ENCODE measurements around the gene ERCC6.
A peak's percentile ranks its signal among the peaks of the same experiment; 100 is the strongest.

ERCC6 gene

GRCh38 chr10:49577182-49577925 lies 38.4 kb upstream of the ERCC6 start:
- no peak for TF ChIP-seq CTCF (IDR thresholded peaks at IDR 0.05; ENCODE audit: low read depth, low read length)
- no peak for TF ChIP-seq MAX (IDR thresholded peaks at IDR 0.05; ENCODE audit: low read depth, low read length)
- TF ChIP-seq POLR2A (IDR thresholded peaks at IDR 0.05; ENCODE audit: extremely low read depth, insufficient read length) = no peak
- TF ChIP-seq MYC (IDR thresholded peaks at IDR 0.05; ENCODE audit: low read depth, low read length) = no peak
- H3K4me3 ChIP-seq (ENCODE audit: low read depth, low read length) = no peak overlapping the region
- no peak for DNase-seq (ENCODE audit: low read depth)

- DNase-seq (ENCODE audit: low read depth) = no peak
- TF ChIP-seq CTCF (IDR thresholded peaks at IDR 0.05; ENCODE audit: low read depth, low read length) = no peak
- no peak for TF ChIP-seq MYC (IDR thresholded peaks at IDR 0.05; ENCODE audit: low read depth, low read length)
- TF ChIP-seq POLR2A (IDR thresholded peaks at IDR 0.05; ENCODE audit: extremely low read depth, insufficient read length) = no peak
- TF ChIP-seq MAX (IDR thresholded peaks at IDR 0.05; ENCODE audit: low read depth, low read length) = no peak
- H3K4me3 ChIP-seq (ENCODE audit: low read depth, low read length) = no peak overlapping the region
These were observed 36.7 kb upstream of the ERCC6 start for GRCh38 chr10:49575489-49576072.

- no peak overlapping the region for H3K4me3 ChIP-seq (ENCODE audit: low read depth, low read length)
- no peak for DNase-seq (ENCODE audit: low read depth)
- TF ChIP-seq CTCF (IDR thresholded peaks at IDR 0.05; ENCODE audit: low read depth, low read length) (no peak), POLR2A (IDR thresholded peaks at IDR 0.05; ENCODE audit: extremely low read depth, insufficient read length) (no peak), MYC (IDR thresholded peaks at IDR 0.05; ENCODE audit: low read depth, low read length) (no peak), MAX (IDR thresholded peaks at IDR 0.05; ENCODE audit: low read depth, low read length) (no peak)
These were observed 33.7 kb upstream of the ERCC6 start for GRCh38 chr10:49572594-49573114.

GRCh38 chr10:49571388-49571787 lies 32.5 kb upstream of the ERCC6 start:
- H3K4me3 ChIP-seq (ENCODE audit: low read depth, low read length) = no peak overlapping the region
- TF ChIP-seq MAX (IDR thresholded peaks at IDR 0.05; ENCODE audit: low read depth, low read length) (no peak), MYC (IDR thresholded peaks at IDR 0.05; ENCODE audit: low read depth, low read length) (no peak), CTCF (IDR thresholded peaks at IDR 0.05; ENCODE audit: low read depth, low read length) (no peak), POLR2A (IDR thresholded peaks at IDR 0.05; ENCODE audit: extremely low read depth, insufficient read length) (no peak)
- DNase-seq (ENCODE audit: low read depth) = no peak

- TF ChIP-seq POLR2A (IDR thresholded peaks at IDR 0.05; ENCODE audit: extremely low read depth, insufficient read length) (no peak), CTCF (IDR thresholded peaks at IDR 0.05; ENCODE audit: low read depth, low read length) (no peak), MYC (IDR thresholded peaks at IDR 0.05; ENCODE audit: low read depth, low read length) (no peak), MAX (IDR thresholded peaks at IDR 0.05; ENCODE audit: low read depth, low read length) (no peak)
- DNase-seq (ENCODE audit: low read depth) = peak; percentile 47
These were observed 30.2 kb upstream of the ERCC6 start for GRCh38 chr10:49569031-49569631.

More at GRCh38 chr10:49569031-49569631, 30.2 kb upstream of the ERCC6 start:
- no peak overlapping the region for H3K4me3 ChIP-seq (ENCODE audit: low read depth, low read length)
